OCI-LY3 (cell line): ENCODE results near the gene IL1RAPL1.

Source experiments
- CTCF ChIP-seq: fragments of 200-600, 300-600 bp; sonication (generic); IDR thresholded peaks from 2 replicates; pipeline ENCODE4 v1.5.1; 2014; ENCODE audit warnings: antibody characterized with exemption, low read length, low read depth
- EZH2phosphoT487 ChIP-seq: fragments of 200-600 bp; shearing (Covaris generic); IDR thresholded peaks from 2 replicates; pipeline ENCODE4 v1.6.1; 2018; ENCODE audit warnings: antibody characterized with exemption, mixed run types, low read depth

- peak; percentile 38 for TF ChIP-seq CTCF
- TF ChIP-seq EZH2phosphoT487, result no peak
These were observed 1100.4 kb downstream of the IL1RAPL1 start for GRCh38 chrX:29687687-29688086.
